ENCODE measurements around the gene INPP4B.
A peak's percentile ranks its signal among the peaks of the same experiment; 100 is the strongest.

INPP4B gene

DNA sequence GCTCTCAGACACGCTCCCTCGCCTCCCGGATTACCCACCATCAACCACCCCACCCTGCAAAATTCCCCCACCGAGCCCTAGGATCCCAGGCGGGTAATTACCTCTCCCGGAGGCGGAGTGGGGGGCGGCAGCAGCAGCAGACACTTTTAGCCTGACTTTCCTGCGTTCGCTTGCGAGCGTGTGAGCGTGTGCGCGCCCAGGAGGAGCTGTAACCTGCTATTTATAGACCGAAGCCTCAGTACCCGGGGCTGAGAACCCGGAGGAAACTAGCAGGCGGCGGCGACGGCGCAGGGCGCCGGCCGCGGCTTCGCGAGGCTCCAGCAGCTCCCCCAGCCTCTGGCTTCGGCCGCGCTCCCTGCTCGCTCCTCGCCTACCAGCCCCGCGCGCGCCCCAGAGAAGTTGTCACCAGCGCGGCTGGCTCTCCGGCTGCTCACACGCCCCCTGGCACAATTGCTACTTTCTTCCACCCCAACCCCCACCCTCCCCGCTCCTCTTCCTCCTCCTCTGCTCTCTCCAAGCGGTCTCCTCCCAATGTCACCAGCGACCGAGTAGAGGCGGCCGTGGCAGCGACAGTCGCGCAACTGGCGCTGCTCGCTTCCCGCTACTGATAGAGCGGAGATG is at the start of gene INPP4B:
Gene INPP4B (minus strand): TSS at position 194 of the 621 bp plus-strand sequence.
- peak; percentile 44 for DNase-seq

DNA sequence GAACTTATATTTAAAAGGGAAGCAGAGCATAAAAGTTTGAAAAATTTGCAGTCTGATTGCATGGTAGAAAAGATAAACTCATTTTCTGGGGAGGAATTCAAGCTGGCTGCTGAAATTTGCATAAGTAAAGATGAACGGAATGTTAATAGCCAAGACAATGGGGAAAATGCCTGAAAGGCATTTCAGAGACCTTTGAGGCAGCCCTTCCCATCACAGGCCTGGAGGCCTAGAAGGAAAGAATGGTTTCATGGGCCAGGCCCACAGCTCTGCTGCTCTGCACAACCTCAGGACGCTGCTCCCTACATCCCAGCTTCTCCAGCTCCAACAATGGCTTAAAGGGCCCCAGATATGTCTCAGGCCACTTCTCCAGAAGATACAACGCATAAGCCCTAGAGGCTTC is 46.9 kb upstream of the INPP4B start:
- no peak for DNase-seq

DNA sequence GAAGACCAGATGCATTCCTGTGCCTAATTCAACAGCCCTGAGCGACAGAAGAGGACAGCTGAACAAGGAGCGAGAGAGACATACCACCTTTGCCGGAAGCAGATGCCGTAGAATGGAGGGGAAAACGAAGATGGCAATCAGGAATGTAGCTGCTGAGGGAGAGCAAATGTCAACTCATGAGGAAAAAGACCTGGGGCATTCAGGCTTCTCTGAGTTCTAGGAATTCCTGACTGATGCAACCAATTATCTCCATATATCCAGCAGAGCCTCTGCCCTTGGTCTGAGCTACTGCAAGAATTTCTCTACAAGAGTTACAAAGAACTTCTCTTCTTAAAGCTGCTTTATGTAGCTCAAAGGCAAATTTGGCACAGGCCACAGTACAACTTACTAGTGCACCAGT is 40.5 kb upstream of the INPP4B start:
- DNase-seq = no peak

DNA sequence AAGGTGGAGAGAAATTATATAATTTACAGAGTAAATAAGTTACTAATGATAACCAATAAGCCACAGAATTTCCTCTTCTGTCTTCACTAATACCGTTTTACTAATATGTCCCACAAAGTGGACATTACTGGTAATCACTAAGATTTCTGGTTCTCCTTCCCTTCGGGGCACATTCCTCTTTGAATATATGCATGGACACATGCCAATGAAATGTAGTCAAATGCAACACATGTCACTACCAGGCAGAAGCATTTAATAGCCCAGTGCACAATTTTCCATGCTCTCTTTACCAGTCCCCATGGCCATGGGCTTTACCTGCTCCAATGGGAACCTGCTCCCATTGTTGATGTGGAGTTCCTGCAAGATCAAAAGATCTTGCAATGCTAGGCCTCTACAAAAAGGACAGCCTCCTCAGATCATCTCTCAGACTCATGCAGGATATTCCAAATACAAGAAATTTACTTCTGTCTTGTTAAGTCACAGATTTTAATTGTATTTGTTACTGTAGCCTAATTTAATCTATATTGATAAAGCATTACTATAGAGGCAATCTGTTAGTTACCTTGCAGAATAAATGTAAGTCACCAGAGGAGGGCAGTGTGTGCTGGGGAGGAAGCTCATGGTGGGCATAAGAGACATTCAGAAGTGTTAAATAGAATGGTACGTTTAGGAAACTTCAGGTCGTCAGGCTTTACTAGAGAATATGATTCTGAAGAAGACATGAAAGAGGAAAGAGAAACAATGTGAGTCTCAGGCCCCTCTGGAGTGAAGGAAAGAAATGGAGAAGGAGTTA is 37.1 kb upstream of the INPP4B start:
- no peak for DNase-seq

DNA sequence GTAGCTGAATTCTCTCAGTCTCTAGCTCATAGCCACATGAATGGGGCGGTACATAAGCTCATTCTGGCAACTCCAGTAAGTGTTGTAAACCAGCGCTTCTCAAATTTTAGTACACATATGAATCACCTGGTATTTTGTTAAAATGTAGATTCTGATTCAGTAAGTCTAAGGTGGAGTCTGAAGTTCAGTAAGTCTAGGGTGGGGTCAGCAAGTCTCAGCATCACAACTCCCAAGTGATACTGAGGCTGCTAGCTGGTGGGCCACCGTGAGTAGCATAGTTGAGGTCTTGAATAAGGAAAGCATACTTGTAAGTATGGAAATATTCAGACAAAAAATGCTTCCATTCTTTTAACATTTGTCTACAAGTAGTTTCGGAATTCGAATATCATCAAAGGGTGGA is 36.1 kb upstream of the INPP4B start:
- no peak for DNase-seq

DNA sequence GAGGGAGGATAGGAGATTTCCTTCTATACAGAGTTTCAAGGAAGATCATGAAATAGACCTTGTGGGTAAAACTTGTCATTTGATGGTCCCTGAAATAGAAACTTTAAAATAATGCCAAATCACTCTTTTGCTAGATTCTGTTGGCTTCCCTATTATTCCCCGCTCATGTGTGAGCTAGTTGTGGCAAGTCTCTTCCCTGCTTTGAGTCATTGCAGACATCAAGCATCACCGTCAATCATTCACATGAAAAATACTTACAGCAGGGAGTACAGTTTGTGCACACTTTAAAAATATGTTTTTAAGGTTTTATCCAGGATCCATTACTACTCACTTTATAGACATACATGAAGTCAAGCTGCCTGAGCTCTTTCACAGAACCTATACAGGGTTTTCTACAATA is 35.2 kb upstream of the INPP4B start:
- DNase-seq = no peak

DNA sequence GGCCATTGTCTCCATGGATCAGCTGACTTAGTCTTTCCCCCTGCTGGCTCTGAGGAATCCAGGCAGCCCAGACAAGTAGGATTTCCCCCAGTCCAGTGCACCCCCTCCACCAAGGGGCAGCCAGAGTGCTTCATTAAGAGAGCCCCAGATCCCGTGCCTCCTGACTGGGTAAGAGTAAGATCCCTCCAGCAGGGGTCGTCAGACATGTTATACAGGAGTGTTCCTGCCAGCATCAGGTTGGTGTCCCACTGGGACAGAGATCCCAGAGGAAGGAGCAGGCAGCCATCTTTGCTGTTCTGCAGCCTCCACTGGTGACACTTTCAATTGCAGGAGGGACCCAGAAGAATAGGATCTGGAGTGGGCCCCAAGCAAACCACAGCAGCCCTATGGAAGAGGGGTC is 29.0 kb upstream of the INPP4B start:
- DNase-seq = no peak

DNA sequence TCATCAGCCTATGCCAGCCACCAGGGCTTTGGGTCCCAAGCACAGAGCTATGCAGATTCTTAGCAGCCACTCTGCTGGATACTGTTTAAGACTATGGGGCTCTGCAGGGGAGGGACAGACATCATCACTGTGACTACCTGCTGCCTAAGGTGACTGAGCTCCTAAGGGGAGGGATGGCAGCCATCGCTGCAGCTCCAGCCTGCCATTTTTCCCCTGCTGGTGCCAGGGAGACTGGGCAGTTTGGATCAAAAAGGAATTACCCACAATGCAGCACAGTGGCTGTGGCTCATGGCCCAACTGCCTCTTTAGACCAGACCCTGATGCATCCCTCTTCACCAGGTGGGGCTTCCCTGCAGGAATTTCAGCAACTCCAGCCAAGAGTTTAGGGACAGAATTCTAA is 28.6 kb upstream of the INPP4B start:
- DNase-seq = no peak

DNA sequence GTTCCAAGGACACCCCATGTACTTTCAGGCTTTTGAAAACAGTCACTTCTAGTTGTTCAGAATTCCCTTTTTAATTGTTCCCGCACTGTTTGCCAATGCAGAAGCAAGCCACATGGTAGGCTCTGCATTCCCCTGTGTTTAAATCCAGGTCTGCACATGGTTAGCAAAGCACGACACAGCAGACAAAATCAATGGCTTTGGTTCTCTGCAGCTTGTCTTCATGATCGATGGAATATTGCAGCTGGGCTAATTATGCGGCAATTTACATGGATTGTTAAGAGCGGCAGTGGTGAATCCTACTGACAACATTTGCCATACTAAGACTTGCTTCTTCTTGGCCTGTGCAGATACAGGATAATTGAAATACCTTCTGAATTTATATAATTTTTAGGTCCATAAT is 20.6 kb upstream of the INPP4B start:
- DNase-seq = no peak

DNA sequence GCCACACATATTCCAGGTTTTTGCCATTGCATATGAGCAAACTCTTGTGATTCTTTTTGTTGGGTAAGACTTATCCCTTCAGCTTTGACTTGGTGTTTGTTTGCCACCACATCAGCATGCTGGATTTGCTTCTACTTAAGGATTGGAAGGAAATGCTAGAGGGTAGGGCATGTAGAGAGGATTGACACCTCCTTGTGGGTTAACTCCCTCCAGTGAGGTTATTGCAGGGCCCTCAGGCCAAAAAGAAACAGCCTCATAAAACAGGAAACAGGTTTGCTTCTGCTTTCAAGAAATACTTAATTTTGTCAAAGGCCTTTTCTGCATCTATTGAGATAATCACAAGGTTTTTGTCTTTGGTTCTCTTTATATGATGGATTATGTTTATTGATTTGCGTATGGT is 15.2 kb upstream of the INPP4B start:
- DNase-seq = no peak

DNA sequence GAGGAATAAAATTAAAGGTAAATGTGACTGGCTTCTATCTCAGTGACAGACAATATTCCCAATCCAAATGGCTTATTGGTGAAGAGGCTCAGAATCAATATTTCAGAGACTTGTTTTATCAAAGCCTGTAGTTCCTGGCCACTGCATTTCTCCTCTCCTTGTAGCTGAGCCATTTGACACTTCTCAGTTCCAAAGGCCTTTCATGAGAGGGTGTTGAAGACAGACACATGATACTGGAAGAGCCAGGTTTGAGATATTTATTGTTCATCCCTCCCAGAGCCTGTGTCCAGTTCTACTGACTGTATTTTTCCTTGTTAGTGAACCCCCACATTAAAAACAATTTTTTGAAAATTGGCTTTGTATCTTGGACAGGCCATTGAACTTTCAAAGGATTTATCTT is 12.9 kb upstream of the INPP4B start:
- DNase-seq = no peak

DNA sequence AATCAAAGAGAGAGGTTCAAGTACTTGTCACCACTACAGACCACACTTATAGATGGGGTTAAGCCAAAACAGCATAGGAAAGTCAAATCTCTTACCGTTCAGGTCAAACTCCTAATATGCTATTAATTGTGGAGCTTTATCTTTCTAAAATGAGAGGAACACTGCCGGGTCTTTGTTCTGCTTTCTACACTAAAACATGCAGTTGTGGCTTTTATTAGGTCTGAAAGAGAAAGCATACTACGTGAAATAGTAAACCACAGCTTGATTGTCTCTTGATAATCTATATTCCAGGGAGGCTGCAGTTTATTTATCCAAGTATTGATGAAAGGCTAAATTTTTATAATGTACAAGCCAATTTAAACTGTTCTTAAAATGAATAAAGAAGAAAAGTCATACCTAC is 12.3 kb upstream of the INPP4B start:
- DNase-seq = no peak

DNA sequence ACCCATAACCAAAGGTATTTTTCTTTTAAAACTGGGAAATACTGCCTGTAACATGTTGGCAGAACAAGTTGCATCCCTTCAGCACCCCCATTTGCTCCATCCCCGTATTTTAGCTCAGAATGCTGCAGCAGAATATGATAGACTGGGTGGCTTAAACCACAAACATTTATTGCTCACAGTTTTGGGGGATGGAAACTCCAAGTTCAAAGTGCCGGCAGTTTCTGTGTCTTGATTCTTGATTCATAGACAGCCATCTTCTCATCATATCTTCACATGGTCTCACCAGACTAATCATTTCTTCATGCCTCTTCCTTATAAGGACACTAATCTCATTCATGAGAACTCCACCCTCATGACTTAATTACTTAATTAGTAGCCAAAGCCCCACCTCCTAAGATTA is 10.5 kb upstream of the INPP4B start:
- no peak for DNase-seq

DNA sequence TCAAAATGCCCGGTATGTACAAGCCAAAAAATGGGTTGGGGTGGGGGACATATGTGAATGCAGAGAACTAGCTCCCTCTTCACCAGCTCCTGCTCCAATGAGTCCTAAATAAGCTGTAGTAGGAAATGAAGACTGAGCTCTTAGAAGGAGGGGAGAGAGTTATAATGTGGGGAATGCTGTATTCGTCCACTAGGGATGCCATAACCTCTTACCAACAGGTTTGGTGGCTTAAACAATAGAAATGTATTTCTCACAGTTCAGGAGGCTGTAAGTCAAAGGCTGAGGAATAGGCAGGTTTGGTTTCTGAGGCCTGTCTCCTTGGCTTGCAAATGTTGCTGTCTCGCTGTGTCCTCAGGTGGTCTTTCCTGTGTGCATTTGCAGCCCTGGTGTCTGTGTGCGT is 4.4 kb upstream of the INPP4B start:
- no peak for DNase-seq

DNA sequence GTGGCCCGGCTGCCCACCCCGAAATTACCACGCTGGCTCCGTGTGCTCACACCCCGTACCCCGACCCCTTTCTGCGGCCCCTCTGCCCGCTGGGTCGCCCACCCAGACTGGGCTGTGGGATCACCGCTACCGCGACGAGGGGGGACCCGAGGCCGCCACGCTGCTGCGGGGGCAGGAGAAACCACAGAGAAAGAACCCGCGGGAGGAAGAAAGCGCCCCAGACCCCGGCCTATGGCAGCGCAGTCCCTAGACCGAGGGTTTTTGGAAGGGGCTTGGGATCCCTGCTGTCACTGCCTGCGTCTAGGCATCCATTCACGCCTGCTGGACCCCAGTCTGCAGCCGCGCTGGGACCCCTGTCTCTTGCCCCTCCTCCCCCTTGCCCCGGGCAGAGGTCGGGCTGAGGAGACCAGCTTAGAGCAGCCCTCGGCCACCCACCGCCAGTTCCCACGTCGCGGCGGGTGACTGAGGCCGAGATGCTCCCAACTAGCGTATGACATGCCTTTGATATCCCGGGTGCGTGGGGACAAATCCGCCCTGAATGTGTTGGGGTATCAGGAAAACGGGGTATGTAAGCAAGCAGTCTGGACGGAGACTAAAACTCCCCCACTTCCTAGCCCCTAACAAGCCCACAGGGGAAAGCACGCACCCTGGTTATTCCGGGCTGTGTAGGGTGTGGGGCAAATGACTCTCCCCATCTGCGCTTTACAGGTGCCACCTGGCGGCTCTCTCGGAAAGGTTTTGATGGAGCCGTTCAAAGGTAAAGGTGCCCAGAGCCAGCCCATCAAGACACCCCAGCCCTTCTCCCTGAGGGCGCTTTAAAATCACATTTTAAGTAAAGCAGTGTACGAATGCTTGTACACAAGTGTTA is 862 bp upstream of the INPP4B start:
- DNase-seq = peak; percentile 65

DNA sequence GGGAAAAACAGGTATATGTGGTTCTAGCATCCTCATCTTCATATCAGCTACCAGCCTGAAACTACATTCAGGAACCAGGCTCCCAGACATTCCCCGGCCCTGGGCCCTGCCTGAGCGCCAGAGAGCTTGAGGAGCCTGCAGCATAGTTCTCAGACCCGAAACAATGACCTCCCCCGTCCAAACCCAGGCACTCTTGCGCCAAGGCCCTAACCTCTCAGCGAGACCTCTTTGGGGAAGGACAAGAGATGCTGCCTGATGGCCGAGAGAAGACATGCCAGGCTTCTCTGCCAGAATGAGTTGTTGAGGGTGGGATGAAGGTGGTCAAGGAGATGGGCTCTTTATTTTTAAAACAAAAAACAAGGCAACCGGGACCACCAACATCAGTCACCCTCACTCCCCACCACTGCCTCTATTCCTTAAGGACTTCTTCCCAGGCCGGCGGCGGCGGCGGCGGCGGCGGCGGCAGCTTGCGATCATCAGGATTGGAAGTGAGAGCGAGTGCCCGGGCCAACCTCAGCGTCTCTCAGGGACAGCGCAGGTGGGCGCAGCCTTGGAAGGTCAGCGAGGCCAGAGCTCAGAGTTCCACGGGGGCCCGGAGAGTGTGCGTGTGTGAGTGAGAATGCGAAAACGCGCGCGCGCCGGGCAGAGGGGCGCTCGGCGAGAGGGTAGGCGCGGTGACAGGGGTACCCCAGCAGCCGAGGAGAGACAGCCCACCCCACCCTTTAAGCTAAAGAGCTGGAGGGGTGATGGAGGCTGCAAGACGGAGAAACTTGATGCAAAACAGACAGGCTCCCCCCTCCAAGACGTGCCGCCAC is 601 bp downstream of the INPP4B start:
- DNase-seq = no peak

DNA sequence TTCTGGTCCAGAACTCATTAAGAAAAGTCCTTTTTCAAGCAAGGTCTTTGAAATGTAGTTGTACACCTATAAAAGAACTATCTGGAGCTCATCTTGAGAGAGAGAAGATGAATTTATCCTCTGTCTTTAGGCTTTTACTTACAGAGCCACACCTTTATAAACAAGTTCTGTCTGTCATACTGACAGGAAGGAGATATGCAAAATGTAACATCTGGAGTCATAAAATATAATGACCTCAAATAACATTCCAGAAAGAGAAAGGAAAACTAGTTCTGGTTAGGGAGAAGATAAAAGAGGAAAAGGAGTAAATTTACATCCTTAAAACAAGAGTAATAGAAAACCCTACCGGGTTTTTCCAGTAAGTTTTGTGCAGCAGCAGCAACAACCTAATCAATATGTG is 1.3 kb downstream of the INPP4B start:
- DNase-seq = no peak

DNA sequence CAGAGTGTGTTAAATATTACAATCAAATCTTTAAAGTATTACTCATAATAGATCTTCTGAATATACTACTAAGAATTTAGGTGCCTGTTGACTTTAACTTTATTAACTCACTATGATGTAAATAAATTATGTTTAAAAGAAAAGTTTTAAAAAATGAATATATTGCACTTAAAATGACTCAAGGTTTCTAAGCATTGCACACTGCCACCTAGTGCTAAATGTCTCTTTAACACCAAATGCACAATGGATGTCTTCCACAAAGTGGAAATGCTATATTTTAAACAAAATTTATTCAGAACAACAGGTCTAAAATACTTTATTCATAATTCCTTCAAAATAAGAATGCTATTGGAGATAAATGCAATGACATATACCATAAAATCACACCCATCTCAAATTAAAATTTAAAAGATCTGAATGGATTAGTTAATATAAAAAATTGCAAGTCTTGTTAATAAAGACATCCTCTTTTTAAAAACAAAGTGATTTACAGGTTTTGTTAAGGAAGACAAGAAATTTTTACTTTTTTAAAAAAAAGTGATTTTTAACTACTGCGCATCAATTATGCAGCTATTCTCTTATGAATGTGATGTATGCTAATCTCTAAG is 5.5 kb downstream of the INPP4B start:
- no peak for DNase-seq

DNA sequence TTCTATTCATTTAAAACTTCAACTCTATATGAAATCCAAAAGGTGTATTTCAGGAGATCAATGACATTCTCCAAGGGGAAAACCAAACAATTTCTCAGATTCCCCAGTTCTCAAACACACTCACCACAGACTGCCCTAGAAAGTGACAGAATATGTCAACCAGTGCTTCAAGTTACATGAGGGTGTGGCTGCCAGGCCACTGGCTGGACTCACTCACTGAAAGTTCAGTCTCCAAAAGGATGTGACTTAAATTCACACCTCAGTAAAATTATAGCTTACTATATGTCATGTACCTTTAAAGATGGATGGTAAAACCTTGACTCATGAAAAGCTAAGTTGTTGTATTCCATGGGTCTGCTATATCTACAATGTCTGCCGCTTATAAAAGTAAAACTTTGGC is 7.3 kb downstream of the INPP4B start:
- DNase-seq = no peak

DNA sequence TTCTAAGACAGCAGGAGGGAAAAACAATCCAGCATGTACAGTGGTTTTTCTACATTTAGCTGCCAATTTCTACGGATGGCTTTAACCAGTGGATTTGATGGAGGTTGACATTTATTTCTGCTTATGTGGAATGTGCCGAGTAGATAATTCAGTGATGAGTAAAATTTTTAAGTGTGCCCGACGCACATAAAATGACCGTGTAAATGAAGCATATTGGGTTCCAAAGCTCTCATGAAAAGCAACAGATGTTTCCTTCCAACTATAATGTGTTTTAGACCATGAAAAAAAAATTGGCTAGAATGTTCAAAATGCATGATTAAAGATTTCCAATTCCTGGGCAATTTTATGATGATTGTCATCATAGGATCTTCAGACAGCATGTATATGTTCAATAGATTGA is 14.1 kb downstream of the INPP4B start:
- no peak for DNase-seq

DNA sequence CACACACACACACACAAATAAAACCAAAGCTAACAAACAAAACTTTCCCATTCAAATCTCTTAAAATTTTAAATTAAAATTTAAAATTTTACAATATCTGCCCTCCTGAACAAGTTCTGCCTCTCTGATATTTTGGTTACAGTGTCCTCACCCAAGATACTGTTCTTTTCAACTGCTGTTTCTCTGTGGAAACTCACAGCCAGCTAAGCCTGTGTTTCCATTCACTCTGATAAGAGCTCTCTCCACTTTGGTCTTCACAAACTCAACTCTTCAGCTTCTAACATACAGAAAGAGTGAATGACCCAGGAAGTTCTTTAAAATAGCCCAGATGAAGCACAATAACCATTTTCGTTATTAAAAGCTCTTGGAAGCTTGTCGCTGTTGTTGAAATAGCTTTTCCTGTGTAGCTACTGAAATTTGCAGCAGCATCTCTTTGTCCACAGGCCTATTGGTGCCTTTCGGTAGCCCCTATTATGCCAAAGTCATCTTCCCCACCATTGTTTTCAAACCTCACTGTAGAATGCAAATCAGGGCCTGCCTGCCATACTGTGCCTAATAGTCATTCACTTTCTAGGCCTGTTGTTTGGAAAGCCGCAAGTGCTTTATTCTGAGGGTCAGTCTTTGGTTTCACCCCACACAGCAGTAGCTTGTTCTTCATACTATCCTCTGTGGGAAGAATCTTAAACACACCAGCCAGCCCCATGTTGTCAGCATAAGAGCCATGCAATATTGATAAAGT is 19.4 kb downstream of the INPP4B start:
- no peak for DNase-seq

DNA sequence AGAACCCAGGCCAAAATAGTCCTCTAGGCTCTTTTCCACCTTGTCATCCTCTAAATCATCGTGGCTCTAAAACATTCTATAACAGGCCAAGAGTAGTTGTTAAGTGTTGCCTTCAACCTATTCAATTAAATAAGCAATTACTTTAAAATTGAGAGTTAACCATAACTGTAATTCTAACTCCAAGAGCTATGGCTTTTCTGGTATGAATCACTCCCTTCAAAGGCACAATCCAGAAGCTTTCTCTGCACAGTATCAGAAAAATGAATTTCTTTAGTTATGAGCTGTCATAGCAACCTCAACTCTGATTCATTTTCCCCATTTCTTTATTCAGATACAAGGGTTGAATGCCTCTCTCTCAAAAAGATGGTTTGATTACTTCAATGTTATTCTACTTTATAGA is 21.7 kb downstream of the INPP4B start:
- DNase-seq = no peak

Data from activated CD4-positive, alpha-beta T cell treated with anti-CD3 and anti-CD28 coated beads for 1 hour (primary cell).